NAMALWA (cell line): ENCODE results near the gene SKAP1.

Source experiments
- DNase-seq: peaks from one replicate; pipeline ENCODE4 v3.0.0-alpha.2; 2015; ENCODE audit warnings: low spot score

The SKAP1 gene

DNA sequence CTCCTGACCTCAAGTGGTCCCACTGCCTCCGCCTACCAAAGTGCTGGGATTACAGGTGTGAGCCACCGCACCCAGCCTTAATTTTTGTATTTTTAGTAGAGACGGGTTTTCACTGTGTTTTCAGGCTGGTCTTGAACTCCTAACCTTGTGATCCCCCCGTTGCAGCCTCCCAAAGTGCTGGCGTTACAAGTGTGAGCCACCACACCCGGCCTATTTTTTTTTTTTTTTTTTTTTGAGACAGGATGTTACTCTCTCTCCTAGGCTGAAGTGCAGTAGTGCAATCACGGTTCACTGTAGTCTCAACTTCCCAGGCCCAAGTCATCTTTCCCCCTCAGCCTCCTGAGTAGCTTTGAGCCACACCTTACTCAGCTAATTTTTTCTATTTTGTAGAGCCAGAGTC lies 325.6 kb downstream of the SKAP1 start:
- DNase-seq, result no peak

DNA sequence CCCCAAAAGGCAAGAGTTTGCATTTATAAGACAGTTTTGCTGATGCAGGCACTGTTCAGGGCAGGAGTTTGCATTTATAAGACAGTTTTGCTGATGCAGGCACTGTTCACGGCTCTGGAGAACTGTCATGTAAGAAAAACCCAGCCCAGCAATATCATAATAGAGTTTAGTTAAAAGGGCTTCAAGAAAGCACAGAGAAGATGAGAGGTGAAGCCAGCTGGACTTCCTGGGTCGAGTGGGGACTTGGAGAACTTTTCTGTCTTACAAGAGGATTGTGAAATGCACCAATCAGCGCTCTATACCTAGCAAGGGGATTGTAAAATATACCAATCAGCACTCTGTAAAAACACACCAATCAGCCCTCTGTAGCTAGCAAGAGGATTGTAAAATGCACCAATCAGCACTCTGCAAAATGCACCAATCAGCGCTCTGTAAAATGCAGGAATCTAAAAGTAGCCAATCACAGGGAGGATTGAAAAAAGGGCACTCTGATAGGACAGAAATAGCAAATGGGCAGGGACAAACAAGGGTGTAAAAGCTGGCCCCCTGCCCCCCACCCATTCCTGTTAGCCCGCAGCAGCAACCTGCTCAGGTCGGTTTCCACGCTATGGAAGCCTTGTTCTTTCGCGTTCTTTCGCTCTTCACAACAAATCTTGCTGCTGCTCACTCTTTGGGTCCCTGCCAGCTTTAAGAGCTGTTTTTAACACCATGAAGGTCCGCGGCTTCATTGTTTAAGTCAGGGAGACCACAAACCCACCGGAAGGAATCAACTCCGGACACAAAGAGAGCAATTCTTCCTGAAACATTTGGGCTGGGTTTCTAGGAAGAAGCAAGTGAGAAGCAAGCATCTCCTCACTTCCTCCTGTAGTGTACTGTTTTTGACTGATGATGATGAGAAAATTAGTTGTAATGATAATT lies 327.0 kb downstream of the SKAP1 start:
- DNase-seq, result peak; percentile 76

DNA sequence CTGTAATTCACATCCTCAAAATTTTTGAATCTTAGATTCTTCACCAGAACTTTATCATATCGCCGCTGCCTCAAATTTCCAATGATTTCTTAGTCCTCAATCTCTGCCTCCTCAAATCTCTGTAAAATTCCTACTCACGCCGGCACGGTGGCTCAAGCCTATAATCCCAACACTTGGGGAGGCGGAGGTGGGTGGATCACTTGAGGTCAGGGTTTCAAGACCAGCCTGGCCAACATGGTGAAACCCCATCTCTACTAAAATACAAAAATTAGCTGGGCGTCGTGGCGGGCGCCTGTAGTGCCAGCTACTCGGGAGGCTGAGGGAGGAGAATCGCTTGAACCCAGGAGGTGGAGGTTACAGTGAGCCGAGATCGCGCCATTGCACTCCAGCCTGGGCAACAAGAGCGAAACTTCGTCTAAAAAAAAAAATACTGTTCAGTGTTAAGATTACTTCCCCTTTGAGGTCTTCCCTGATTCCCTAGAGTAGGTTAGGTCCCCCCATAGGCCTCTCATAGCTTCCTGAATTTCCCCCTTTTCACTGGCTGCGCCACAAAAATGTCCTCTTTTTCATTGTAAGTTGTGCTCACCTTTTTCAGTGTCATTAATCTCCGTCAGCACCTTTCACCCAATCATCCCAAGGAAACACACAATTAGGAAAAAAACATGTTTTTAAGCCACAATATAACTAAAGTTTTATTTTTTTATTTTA lies 327.8 kb downstream of the SKAP1 start:
- no peak for DNase-seq

GRCh38 chr17:48101012-48101720 lies 328.8 kb downstream of the SKAP1 start, which contains the start of gene CBX1:
Gene CBX1 (minus strand): TSS chr17:48101478. CDS start chr17:48077004, 24,474 bp downstream.
- DNase-seq, result peak; percentile 96

- no peak for DNase-seq
Observed at GRCh38 chr17:48100591-48101011, 329.4 kb downstream of the SKAP1 start.

DNA sequence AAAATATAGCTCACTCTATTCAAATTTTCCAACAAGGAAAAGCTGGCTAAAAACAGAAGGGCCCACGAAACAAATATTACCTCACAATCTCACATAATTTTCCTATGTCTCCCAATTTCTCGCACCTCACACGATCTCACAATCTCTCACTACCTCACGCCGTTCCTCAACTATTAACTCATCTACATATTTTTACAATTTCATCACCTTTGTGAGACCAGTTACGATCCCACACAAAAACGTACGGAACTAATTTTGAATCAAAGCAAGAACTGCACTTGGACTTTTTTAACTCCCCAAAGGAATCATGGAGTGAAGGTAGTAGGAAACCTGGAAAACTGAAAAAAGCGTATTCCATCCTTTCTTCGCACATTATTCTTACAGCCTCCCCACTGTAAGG lies 329.9 kb downstream of the SKAP1 start:
- DNase-seq, result no peak

GRCh38 chr17:48095611-48096010 lies 334.4 kb downstream of the SKAP1 start:
- no peak for DNase-seq

DNA sequence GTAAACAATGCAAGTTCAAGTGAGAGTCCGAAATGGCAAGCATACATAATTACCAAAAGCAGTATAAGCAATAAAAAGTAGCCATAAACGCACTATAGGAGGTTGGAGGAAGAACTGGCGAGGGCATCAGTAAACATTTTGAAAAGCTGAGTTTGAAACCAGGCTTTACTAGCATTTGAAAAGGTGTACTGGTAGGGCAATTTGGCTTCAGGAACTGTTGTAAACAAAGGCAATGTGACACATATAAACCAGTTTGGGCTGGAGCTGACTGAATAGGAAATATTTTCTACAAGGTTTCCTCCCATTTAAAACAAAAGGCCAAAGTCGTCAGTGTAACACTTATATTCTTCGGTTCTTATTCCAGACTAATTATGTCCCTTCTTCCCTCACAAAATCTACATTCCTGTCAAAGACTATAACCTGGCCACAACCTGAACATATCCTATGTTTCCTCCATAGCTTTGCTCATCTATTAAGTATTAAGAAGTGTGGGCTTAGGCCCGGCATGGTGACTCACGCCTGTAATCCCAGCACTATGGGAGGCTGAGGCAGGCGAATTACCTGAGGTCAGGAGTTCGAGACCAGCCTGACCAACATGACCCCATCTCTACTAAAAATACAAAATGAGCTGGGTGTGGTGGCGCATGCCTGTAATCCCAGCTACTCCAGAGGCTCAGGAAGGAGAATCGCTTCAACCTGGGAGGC lies 336.5 kb downstream of the SKAP1 start:
- DNase-seq, result no peak

GRCh38 chr17:48084932-48085331 lies 345.1 kb downstream of the SKAP1 start:
- no peak for DNase-seq
